NCI-H69 (cell line): ENCODE measurements around the gene AGMO.
"Not testable (repeated sequence)": the region's sequence is repeated elsewhere in the genome, so short reads cannot be mapped to it uniquely, and the experiment has no call there.

Experiments
- DNase-seq: peaks from one replicate; lab custom pipeline; 2025; lab: John Stamatoyannopoulos, UW

AGMO gene

DNA sequence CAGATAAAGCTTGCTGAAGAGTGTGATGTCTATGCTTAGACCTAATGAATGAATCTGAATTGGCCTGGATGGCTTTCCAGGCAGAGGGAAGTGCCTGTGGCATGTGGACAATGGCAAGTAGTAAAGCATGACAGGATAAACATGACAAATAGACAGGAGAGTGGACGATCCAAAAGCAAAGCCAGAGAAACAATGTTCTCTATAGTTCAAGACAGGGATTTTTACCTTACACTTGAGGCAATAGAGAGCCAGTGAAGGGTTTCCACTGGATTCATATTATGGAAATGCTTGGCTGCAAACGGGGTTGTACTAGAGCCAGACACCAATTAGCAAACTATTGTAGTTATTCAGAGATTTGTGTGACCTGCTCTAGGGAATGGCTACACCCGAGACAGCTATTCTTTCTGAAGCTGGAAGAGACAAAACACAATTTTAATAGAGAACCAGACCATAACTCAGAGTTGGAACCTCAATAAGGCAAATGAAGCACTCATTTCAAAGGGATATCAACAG lies 2.3 kb downstream of the AGMO start:
- peak; percentile 90 for DNase-seq

DNA sequence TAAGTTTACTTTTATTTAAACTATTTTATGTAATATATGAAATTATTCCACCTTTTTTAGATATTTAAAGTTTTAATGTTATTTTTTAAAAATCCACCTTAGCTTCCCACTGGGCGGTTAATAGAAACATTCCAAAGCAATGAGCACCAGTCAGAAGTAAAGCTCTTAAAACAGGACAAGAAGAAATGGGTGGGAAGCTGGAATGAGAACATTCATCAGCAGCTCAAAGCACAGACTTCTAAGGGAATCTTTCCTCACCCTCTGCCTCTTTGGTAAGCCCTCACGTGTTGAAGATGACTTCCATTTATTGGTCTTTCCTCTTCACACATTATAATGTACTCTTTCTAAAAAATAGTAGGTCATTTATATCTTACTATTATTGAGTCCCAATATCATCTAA lies 3.1 kb downstream of the AGMO start:
- DNase-seq: peak; percentile 39

DNA sequence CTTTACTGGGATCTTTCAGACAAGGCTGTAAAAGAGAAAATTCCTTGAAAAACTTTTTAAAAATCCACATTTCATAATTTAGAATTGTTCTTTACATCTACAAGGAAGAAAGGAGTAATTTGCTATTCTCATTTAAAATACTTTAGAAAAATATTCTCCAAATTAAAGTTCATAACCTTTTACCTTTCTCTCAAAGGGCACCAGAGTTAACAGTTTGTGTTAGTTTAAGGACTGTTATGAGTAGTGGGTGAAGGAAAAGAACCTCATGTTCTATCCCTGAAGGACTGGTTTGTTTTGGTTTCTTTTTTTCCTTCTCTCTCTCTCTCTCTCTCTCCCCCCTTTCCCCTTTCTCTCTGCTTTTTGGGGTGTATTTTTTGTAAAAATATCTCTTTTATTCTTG lies 4.1 kb downstream of the AGMO start:
- no peak for DNase-seq

DNA sequence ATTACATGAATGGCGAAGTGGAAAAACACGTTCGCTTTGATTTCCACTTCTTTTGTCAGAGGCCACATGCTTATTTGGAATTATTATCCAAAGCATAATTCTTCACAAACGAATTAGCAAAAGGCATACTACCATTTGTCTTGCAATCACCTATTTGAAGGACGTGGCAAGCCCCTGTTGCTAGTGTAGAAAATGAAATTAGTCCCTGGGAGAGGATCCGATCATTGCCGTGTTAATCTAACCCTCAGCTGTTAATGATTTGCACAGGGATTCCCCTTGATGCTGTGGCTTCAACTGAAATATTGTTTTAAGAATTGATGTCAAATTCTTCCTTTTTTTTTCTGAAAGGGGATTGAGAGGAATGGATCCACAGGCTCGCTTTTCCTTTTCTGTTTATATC lies 4.6 kb downstream of the AGMO start:
- DNase-seq: peak; percentile 38

DNA sequence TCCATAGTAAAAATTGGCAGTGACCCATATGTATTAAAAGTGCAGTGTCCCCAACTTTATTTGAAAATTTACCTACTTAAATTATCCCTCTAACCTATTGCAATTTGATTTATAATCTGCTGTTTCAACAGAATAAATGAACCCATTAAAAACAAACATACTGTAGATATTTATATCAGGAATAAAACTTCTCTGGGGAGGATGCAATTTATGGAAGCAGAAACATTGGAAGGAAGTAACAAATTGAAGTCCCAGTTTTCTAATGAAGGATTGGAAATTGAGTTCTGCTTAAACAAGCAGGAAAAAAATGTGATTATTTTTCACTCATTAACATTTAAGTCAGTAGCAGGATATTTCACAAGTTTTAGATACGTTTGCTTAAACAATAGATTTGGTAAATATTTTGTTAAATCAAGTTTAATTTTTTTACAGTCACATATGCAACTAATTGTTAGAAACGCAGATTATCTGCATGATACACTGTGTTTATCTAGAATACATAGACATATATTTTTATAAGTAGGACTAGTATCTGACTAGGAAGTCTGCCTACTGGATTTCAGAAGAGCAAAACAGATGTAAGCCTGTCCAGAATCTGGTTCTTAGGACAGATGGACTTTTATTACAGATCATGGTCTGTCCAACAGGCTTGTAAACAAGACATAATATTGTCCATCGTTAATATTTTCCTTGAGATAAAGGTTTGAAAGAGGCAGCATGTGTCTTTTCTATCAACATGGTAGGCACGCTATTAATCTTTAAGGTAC lies 5.3 kb downstream of the AGMO start:
- peak; percentile 37 for DNase-seq

DNA sequence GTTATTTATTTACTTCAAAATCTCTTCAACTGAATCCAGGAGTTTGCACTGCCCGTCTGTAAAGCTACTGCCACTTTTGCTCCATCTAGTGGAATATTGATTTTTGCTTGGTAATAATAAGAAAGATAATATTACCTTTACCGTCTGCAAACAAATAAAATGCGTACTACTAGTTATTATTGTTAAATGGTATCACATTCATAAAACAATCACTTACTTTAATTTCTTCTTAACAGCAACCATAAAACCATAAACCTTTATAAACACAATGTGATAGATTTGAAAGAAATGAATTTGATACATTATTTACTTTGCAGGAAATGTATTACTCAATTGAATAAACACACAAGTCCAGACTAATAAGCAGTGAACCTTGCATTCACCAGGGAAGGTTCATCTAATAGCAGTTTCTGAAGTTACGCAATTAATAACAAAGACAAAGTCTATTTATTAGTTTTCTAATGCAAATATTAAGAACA lies 6.4 kb downstream of the AGMO start:
- DNase-seq: peak; percentile 67

DNA sequence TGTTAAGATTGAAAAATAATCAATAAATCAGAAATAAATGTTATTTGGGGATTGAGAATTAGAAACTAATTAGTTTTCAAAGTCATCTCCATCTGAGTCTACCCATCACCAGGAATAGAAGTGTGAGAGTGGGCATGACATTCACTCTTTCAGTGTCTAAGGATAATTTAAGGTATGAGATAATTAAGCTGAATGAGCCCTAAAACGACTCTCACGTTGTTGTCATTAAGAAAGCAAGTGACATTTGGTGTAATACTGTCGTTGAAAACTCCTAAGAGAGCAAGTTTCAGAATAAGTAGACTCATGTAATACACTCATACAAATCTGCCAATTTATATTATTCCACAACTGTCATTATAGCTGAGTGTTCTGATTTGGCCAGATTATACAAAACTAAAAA lies 7.1 kb downstream of the AGMO start:
- DNase-seq: peak; percentile 38

DNA sequence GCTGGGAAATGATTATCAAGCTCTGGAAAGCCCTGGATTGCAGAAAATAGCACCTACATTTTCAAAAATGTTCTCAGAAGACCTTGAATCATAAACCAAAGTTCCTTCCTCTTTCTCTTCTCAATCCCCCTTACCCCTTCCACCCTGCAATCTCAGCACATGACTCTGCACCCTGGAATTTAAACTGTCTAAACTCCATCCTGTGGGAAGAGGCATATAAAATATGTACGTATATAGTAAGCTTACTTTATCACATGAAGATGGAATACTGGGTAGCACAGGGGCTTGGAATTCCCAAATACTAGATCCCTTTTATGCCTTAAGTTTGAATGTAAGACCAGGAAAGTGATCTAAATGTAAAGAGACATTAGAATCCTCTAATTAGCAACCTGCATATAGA lies 7.7 kb downstream of the AGMO start:
- peak; percentile 13 for DNase-seq

DNA sequence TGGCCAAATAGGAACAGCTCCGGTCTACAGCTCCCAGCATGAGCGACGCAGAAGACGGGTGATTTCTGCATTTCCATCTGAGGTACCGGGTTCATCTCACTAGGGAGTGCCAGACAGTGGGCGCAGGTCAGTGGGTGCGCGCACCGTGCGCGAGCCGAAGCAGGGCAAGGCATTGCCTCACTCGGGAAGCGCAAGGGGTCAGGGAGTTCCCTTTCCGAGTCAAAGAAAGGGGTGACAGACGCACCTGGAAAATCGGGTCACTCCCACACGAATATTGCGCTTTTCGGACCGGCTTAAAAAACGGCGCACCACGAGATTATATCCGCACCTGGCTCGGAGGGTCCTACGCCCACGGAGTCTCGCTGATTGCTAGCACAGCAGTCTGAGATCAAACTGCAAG lies 14.5 kb downstream of the AGMO start:
- not testable (repeated sequence) for DNase-seq

DNA sequence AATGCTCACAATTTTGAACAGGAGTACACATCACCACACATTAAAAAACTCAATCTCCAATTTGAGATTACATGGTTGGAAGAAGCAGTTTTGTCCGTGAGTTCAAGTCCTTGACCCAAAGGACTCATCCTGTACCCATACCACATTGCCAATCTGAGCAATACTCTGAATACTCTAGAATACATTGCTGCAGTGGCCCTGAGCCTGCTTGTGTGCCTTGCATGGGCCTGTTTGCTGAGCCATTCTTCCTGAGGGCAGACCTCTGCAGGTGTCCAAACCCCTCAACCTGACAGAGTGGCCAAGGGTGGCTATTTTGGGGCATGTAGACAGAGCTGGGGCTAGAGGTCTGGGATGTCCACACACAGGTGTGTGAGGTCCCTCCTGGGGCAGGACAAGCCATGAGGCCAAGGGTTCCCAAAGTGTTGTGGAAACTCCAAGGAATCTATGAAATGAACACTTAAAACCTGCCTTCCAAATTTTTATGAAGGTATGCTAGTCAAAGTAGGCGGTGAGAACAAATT lies 15.5 kb downstream of the AGMO start:
- DNase-seq: peak; percentile 77

DNA sequence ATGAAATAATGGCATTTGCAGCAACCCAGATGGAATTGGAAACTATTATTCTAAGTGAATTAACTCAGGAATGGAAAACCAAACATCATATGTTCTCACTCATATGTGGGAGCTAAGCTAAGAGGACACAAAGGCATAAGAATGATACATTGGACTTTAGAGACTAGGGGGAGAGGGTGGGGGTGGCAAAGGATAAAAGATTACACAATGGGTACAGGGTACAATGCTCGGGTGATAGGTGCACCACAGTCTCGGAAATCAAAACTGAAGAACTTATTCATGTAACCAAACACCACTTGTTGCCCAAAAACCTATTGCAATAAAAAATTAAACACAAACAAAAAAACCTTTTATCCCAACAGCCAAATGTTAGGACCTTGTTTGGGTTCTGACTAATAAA lies 17.8 kb downstream of the AGMO start:
- no peak for DNase-seq

DNA sequence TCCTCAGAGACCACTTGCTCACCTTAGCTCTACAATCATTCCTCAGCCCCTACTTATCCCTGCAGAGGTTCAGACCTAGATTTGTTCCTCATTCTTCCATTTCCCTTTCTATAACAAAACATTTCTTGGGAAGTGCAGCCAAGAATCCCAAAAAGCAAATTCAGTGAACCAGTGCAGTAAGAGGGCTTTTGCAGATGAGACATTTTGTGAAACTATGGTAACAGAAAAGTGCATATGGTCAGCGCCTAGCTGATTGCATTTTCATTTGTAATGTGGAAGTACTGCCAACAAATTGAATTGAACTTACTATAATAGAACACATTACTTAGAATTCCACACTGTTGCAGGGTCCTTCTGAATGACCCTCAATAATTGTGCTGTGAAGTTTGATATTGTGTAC lies 18.6 kb downstream of the AGMO start:
- DNase-seq: no peak

DNA sequence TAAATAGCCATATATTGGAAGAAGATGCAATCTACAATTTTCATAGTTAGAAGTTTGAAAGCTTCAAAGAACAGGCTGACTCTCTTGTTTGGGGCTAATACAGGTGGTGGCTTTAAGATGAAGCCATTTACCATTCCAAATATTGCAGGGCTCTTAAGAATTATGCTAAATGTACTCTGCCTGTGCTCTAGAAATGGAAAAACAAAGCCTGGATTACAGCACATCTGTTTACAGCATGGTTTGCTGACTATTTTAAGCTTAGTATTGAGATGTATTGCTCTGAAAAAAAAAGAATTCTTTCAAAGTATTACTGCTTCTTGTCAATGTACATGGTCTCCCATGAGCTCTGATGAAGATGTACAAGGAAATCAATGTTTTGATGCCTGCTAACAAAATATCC lies 34.2 kb downstream of the AGMO start:
- DNase-seq: no peak

DNA sequence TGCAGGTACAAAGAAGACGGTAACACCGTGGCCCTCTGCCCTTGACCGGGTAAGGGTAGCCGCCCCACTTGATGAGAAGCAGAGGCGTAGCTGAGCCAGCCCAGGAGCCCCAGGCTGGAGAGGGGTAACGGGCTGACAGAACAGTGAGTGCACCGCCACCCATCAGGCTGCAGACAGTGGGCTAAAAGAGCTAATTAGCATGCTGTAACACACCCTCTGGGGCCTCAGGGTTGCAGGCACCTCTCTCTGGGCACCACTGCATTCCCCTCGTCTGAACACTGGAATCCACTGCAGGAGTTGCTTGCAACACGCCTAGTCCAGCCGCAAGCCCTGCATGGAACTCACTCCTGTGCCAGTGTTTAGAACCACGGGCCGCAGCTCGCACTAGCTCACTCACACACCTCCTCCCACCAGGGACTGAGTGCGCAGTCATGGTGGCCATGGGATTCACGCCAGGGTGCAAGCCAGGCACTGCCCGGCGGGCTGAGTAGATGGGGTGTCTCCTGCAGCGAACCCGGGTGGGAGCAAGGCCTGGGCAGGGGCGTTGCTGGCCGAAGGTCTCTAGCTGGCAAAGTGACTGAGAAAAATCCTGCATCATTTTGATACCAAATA lies 36.1 kb downstream of the AGMO start:
- no peak for DNase-seq

DNA sequence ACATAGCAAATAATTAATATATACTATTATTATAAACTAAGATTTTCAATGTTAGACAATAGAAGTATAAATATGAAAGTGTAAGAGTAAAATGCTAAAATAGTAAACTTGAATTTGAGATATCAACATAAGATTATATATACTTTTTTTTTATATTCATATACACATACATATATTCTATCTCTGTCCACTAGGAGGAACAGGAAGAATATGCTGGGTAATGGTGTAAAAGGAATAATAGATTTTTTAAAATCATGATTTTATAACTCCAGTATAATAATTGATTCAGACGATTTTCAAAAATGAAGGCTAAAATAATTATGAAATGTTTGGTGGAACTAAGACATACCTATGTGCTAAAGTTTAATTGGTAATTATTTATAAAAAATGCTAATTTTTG lies 37.7 kb downstream of the AGMO start:
- no peak for DNase-seq

DNA sequence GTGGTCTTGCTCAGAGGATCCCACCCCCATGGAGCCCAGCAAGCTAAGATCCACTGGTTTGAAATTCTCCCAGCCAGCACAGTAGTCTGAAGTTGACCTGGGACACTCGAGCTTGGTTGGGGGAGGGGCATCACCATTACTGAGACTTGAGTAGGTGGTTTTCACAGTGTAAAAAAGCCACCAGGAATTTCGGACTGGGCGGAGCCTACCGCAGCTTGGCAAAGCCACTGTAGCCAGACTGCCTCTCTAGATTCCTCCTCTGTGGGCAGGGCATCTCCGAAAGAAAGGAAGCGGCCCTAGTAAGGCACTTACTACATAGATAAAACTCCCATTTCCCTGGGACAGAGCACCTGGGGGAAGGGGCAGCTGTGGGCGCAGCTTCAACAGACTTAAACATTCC lies 44.0 kb downstream of the AGMO start:
- DNase-seq: not testable (repeated sequence)

DNA sequence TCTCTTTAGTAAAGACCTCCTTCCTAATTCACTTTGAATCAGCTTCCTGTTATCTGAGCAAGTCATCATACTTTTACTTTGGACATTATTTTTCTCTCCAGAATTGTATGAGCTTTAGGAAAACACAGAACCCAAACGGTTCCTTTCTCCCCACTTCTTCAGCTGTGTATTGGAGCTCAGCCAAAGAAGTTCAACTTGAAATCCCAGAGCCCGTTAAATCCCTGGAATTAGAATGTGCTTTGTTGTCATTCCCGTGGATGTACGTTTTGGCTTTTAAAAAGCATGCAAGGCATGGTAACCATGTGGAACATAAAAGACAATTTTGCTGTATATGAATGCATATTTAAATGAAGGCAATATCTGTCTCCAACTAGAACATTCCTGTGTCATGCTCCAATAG lies 46.6 kb downstream of the AGMO start:
- no peak for DNase-seq

DNA sequence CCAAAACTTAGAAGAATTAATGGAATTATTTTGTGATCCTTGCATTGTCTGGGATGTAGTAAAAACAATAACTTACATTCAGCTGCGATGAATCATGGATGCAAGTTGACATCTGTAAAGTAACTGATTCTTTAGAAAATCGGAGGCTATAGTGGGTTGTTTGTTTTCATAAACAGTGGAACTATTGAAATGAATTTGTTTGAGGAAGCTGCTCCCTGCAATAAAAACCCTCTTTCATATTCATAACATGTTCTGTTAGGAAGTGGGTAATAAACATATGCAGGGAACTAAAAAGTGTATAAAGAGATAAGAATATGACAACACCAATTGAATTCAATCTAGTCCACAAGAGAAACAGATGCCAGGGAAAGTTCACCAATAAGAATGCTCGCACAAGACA lies 53.6 kb downstream of the AGMO start:
- DNase-seq: peak; percentile 39

DNA sequence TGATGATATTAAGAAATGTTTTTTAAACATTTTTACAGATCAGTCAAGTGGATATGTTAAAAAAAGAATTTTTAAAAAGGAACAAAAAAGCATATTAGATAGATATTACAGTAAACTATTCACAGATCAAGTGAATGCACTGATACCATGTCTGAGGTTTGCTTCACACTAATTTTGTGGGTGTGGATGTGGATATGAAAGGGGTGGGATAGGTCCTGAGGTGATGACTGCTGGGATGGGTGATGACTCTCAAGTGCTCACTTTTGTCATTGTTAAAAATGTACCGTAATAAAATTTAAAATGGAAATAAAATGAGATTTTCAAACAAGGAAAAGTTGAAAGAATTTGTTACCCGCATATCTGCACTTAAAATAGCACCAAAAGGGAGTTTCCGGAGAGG lies 54.1 kb downstream of the AGMO start:
- DNase-seq: no peak

DNA sequence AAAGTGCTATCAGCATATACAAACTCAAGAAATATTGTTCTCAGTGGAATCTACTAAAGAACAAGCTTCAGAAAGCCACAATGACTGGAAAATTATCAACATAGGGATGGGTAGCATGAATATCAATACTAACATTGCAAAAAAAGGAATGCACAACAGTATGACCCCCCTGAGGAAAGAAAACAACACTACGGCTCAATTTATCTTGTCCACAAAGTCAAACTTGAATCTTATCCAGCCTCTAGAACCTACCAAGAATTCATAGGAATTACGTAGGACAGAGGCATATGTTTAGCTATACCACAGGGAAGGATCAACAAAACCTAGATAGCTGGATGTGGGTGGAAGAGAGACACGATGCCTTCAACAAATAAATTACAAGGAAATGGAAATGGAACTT lies 54.6 kb downstream of the AGMO start:
- no peak for DNase-seq

DNA sequence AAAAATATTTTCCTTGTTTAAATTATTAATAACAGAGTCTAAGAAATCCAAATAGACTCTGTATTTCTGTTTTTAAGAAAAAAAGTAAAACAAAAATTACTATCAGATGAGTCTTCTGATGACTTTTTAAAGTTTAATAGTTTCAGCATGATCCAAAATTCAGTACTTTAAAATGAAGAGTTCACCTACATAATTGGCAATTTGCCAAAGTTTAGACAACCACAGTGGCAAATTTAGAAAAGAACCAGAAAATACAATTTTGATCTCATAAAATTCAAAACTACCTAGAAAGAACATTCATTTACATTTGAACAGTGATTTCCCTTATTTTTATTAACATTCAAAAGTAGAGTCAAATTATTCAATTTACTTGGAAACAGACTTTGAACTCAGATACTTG lies 56.1 kb downstream of the AGMO start:
- DNase-seq: no peak

DNA sequence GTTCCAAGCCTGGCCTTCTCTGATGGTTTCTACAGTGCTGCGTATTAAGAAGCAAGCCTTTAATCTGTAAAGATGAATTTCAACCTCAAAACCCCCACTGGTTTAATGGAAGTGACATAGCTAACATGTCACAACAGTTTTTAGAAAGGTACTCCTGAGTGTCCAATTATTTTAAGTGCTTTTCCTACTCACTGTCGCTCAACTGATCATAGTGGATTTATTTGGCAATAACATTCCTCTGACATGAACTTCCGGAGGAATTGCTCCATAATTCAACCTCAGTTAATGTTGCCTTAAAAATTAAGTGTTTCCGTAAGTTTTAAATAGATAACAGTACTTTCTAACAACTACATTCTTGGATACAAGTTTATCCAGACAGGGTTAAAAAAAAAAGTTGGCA lies 57.5 kb downstream of the AGMO start:
- no peak for DNase-seq

DNA sequence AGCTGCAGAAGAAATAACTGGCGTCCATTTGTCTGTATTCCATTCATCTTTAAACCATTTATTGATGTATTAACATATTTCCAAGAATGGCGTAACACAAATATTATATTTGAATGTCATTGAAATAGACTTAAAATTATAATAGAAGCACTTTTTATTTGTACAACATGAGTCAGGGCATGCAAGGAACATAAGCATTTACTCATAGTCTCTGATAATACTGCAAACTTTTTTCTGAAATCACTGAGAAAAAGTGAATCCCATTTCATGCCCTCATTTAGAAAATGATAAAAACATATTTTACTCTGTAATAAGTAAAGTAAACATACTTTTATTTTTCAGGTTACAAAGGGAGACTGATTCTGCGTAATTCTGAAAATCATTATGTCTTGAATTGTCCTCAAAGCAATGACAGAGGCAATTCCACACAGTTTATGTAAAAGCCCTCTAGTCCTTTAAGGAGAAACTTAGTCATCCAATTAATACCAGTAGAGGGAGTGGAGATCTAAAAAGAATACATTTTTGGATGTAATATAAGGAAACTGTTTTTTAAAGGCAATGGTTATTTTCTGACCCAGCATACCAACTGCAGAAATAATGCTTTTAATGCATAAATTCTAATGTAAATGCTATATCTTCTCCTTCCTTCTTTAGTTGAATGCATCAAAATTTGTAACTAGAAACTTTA lies 58.1 kb downstream of the AGMO start:
- no peak for DNase-seq
